ENCODE measurements around the gene EEF2K.

GRCh38 chr16:22316411-22316811 lies 110.3 kb downstream of the EEF2K start:
- TF ChIP-seq, protein P1, sequence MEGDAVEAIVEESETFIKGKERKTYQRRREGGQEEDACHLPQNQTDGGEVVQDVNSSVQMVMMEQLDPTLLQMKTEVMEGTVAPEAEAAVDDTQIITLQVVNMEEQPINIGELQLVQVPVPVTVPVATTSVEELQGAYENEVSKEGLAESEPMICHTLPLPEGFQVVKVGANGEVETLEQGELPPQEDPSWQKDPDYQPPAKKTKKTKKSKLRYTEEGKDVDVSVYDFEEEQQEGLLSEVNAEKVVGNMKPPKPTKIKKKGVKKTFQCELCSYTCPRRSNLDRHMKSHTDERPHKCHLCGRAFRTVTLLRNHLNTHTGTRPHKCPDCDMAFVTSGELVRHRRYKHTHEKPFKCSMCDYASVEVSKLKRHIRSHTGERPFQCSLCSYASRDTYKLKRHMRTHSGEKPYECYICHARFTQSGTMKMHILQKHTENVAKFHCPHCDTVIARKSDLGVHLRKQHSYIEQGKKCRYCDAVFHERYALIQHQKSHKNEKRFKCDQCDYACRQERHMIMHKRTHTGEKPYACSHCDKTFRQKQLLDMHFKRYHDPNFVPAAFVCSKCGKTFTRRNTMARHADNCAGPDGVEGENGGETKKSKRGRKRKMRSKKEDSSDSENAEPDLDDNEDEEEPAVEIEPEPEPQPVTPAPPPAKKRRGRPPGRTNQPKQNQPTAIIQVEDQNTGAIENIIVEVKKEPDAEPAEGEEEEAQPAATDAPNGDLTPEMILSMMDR (IDR thresholded peaks at IDR 0.05), result no peak
- TF ChIP-seq POLR2A (IDR thresholded peaks at IDR 0.05), result no peak

Measured in adrenal gland (tissue), 5 donors.